ENCODE measurements around the gene DBP.
"Not testable (repeated sequence)": the region's sequence is repeated elsewhere in the genome, so short reads cannot be mapped to it uniquely, and the experiment has no call there.

The DBP gene

GRCh38 chr19:48638831-48639381, 1.7 kb upstream of the DBP start:
- DNase-seq: peak in 1 of 5 experiments; percentile 8

GRCh38 chr19:48637948-48638830, 1.0 kb upstream of the DBP start:
- DNase-seq: peak; percentile 59 to 97 (median 83)

- DNase-seq: peak; percentile 98 to 100 (median 100)
Measured at GRCh38 chr19:48637449-48637947, 319 bp upstream of the DBP start.

- DNase-seq: peak in 1 of 5 experiments; percentile 56
Measured at GRCh38 chr19:48635966-48636858, 967 bp downstream of the DBP start.

- peak; percentile 55 to 78 (median 61) for DNase-seq
Measured at GRCh38 chr19:48635263-48635965, 1.8 kb downstream of the DBP start.

DNA sequence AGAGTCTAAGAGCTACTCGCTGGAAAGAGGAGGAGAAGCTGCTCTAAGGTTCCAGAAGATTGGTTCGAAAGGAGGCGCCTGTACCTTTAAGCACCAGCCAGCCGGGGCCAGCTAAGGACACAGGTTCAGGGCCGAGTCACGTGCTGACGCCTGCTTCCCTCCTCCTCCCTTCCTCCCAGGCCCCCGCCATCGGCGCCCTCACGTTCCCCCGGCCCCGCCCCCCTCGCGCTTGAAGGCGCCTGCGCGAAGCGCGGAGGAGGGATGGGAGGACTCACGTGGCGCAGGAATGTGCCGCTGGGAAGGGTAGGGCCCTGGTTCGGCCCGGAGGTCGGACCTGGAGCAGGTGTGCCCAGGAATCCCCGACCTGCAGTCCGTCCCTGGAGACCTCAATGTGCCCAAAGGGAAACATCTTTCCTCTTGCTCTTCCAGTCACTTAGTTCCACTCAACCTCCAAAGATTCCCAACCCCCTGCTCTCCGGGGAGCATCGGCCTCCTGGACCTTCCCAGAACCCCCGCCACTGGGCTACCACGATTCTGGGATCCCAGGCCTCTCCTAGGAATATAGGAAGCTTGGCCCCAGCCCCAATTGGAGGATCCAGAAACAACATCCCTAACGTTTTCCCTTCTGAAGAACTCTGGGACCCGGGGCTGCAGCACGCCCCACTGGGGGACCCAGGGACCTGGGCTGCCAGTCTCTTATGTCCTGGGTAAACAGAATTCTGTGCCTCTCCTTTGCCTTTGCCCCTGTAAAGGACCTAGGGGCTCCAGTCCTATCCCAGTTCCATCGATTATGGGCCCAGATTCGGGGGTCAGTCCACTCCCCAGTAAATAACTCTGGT, 2.5 kb downstream of the DBP start:
- DNase-seq: peak; percentile 78 to 97 (median 86)

DNA sequence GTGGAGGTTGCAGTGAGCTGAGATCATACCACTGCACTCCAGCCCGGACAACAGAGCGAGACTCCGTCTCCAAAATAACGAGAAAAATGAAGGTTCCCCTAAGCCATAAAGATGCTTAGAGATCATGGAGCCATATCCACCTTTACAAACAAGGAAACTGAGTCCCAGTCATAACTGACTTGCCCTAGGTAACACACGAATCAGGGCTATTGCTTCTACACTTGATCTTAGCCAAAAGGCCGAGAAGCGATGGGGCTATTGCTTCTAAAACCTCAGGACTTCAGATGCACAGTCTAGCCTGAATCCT, 3.2 kb downstream of the DBP start:
- DNase-seq: no peak

GRCh38 chr19:48633148-48634035, 3.8 kb downstream of the DBP start:
- DNase-seq: no peak

GRCh38 chr19:48632692-48633147, 4.5 kb downstream of the DBP start:
- no peak for DNase-seq

- not testable (repeated sequence) for DNase-seq
Measured at GRCh38 chr19:48632286-48632685, 4.9 kb downstream of the DBP start.

GRCh38 chr19:48631225-48631624, 6.0 kb downstream of the DBP start:
- no peak for DNase-seq

- DNase-seq: no peak
Measured at GRCh38 chr19:48630296-48631063, 6.7 kb downstream of the DBP start.

- DNase-seq: peak in 1 of 5 experiments; percentile 10
Measured at GRCh38 chr19:48629599-48630295, 7.4 kb downstream of the DBP start.

DNA sequence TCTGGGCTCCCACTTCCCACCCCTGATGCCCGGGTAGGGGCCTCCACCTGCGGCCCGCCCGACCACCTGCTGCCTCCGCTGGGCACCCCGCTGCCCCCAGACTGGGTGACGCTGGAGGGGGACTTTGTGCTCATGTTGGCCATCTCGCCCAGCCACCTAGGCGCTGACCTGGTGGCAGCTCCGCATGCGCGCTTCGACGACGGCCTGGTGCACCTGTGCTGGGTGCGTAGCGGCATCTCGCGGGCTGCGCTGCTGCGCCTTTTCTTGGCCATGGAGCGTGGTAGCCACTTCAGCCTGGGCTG, 7.9 kb downstream of the DBP start:
- no peak for DNase-seq

GRCh38 chr19:48628486-48629296, 8.5 kb downstream of the DBP start:
- DNase-seq: no peak

DNA sequence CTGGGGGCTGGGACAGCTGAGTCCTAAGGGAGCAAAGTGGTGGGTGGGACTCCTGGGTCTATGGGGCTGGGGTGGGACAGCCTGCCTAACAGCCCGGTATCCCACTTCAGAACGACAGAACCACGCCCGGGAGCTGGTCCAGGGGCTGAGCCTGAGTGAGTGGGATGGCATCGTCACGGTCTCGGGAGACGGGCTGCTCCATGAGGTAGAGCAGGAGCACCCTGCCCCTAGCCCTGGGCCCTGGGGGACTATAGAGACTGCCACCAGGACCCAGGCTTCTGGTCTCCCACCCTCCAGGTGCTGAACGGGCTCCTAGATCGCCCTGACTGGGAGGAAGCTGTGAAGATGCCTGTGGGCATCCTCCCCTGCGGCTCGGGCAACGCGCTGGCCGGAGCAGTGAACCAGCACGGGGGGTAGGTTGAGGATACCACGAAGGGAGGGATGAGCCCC, 9.3 kb downstream of the DBP start:
- DNase-seq: no peak

DNA sequence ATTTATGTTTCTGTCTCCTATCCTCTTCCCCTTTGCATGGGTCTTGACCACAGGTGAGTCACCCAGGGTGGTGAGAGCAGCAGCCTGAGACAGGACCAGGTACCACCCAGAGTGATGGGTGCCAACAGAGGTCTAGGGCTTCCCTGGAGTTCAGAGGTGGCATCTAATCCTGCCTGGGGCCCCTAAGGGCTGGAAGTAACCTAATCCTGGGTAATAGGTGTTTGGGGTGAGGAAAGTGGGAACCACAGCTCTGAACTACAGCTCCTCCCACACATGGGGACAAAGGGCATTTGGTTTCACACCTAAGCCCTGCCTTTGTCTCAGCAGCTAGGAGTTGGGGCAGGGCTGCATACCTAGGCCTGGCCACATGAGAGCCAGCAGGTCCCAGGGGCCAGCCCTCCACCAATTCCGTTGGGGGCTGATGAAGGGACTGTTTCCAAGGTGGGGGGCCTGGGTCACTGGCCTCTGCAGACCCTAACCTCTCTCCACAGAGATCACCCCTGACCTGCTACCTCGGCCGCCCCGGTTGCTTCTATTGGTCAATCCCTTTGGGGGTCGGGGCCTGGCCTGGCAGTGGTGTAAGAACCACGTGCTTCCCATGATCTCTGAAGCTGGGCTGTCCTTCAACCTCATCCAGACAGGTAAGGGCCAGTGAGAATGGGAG, 9.8 kb downstream of the DBP start:
- no peak for DNase-seq
